ENCODE data around the gene SPEN. TPM values are rescaled to one million over a fixed set of nuclear protein-coding genes. Genes with fewer than 3 reads are reported as not detected.

The SPEN gene
- total and polyA plus RNA-seq, 4 donors: 10.7 to 82.3 (median 36.8) TPM

DNA sequence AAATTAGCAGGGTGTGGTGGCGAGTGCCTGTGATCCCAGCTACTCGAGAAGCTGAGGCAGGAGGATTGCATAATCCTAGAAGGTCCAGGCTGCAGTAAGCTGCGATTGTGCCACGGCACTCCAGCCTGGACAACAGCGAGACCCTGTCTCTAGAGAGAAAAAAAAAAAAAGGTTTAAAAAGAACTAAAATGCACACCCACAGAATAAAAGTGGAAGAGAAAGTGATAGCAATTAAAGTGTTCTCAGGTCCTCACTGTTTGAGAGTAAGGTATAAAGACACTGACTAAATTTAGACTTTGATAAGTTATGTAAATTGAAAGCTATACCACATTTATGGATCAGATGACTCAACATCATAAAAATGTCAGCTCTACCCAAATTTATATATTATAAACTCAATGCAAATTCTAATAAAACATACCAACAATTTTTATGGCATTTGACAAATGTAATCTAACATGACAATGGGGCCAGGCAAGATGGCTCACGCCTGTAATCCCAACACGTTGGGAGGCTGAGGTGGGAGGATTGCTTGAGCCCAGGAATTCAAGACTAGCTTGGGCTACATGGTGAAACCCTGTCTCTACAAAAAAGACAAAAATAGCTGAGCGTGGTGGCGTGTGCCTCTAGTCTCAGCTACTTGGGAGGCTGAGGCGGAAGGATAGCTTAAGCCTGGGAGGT lies 116.6 kb downstream of the SPEN start:
- Histone ChIP-seq H3K9me3 (ENCODE audit: control insufficient read depth in 4 of 4, insufficient read depth in 3 of 4, low read length in 3 of 4) (no peaks in the 10 kb centered on the region), H3K27ac (ENCODE audit: low read depth in 1 of 2, low read length in 1 of 2) (no peak overlapping the region), H3K4me1 (ENCODE audit: control insufficient read depth in 5 of 5, insufficient read depth in 5 of 5, low read length in 5 of 5) (peaks cover 0 to 11% (median 0%) of the 10 kb centered on the region in 5 donors), H3K4me3 (no peak overlapping the region), H3K9ac (ENCODE audit: insufficient read depth in 1 of 2, low read length in 2 of 2) (no peak overlapping the region), H3K27me3 (ENCODE audit: control insufficient read depth in 3 of 3, insufficient read depth in 3 of 3, low read length in 2 of 3) (no peaks in the 10 kb centered on the region), H3K36me3 (ENCODE audit: control insufficient read depth in 4 of 4, insufficient read depth in 4 of 4, low read length in 4 of 4) (peaks cover 0 to 11% (median 8%) of the 10 kb centered on the region in 4 donors)
- WGBS, 2 donors: 63 to 68% methylated on average over 10 of the region's 10 CpGs
- TF ChIP-seq, protein P1, sequence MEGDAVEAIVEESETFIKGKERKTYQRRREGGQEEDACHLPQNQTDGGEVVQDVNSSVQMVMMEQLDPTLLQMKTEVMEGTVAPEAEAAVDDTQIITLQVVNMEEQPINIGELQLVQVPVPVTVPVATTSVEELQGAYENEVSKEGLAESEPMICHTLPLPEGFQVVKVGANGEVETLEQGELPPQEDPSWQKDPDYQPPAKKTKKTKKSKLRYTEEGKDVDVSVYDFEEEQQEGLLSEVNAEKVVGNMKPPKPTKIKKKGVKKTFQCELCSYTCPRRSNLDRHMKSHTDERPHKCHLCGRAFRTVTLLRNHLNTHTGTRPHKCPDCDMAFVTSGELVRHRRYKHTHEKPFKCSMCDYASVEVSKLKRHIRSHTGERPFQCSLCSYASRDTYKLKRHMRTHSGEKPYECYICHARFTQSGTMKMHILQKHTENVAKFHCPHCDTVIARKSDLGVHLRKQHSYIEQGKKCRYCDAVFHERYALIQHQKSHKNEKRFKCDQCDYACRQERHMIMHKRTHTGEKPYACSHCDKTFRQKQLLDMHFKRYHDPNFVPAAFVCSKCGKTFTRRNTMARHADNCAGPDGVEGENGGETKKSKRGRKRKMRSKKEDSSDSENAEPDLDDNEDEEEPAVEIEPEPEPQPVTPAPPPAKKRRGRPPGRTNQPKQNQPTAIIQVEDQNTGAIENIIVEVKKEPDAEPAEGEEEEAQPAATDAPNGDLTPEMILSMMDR (IDR thresholded peaks at IDR 0.05; ENCODE audit: control extremely low read depth, extremely low read depth): no peak
- DNase-seq: no peak
- ATAC-seq (ENCODE audit: insufficient read depth, low FRiP score): no peak

DNA sequence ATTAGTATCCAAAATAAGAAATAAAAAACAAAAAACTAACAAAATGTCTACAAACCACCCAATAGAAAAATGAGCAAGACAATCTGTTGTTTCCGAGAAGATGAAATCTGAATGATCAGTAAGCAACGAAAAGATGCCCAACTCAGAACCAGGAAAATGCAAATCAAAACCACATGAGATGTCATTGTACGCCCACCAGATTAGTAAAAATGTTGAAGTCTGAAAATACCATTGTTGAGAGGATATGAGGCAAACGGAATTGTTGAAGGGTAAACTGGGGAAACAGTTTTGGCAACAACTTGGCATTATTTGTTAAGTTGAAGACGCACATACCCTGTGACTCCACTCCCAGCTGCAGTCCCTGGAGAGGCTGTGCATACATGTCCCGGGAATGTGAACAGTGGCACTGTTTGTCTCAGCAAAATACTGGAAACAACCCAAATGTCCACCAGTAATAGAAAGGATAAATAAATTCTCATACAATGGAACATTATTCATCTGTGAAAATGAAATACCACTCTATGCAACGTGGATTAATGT lies 117.8 kb downstream of the SPEN start:
- H3K4me3 ChIP-seq: no peak overlapping the region
- TF ChIP-seq, protein P1 (IDR thresholded peaks at IDR 0.05; ENCODE audit: control extremely low read depth, extremely low read depth): no peak
- ATAC-seq (ENCODE audit: insufficient read depth, low FRiP score) (no peak), DNase-seq (no peak)
- H3K27ac ChIP-seq (ENCODE audit: low read depth in 1 of 2, low read length in 1 of 2): no peak overlapping the region
- no peaks in the 10 kb centered on the region for H3K9me3 ChIP-seq (ENCODE audit: control insufficient read depth in 4 of 4, insufficient read depth in 3 of 4, low read length in 3 of 4)
- peaks cover 0 to 11% (median 0%) of the 10 kb centered on the region in 5 donors for H3K4me1 ChIP-seq (ENCODE audit: control insufficient read depth in 5 of 5, insufficient read depth in 5 of 5, low read length in 5 of 5)
- H3K36me3 ChIP-seq (ENCODE audit: control insufficient read depth in 4 of 4, insufficient read depth in 4 of 4, low read length in 4 of 4): peaks cover 0 to 19% (median 11%) of the 10 kb centered on the region in 4 donors
- H3K27me3 ChIP-seq (ENCODE audit: control insufficient read depth in 3 of 3, insufficient read depth in 3 of 3, low read length in 2 of 3): no peaks in the 10 kb centered on the region
- no peak overlapping the region for H3K9ac ChIP-seq (ENCODE audit: insufficient read depth in 1 of 2, low read length in 2 of 2)
- WGBS, 2 donors: 40 to 43% methylated on average over 7 of the region's 7 CpGs

GRCh38 chr1:15966081-15966955 lies 118.8 kb downstream of the SPEN start:
- 39 to 41% methylated on average over 18 of the region's 18 CpGs for WGBS, 2 donors
- DNase-seq (peak in 1 of 3 donors; percentile 18), ATAC-seq (ENCODE audit: insufficient read depth, low FRiP score) (peak; percentile 67)
- Histone ChIP-seq H3K9ac (ENCODE audit: insufficient read depth in 1 of 2, low read length in 2 of 2) (no peak overlapping the region), H3K4me3 (no peak overlapping the region), H3K4me1 (ENCODE audit: control insufficient read depth in 5 of 5, insufficient read depth in 5 of 5, low read length in 5 of 5) (peaks cover 0 to 11% (median 0%) of the 10 kb centered on the region in 5 donors), H3K27ac (ENCODE audit: low read depth in 1 of 2, low read length in 1 of 2) (peak overlapping the region; percentile 12 to 81), H3K36me3 (ENCODE audit: control insufficient read depth in 4 of 4, insufficient read depth in 4 of 4, low read length in 4 of 4) (peaks cover 0 to 19% (median 11%) of the 10 kb centered on the region in 4 donors), H3K27me3 (ENCODE audit: control insufficient read depth in 3 of 3, insufficient read depth in 3 of 3, low read length in 2 of 3) (no peaks in the 10 kb centered on the region), H3K9me3 (ENCODE audit: control insufficient read depth in 4 of 4, insufficient read depth in 3 of 4, low read length in 3 of 4) (no peaks in the 10 kb centered on the region)
- TF ChIP-seq, protein P1 (IDR thresholded peaks at IDR 0.05; ENCODE audit: control extremely low read depth, extremely low read depth): no peak

Data from lung (tissue), 12 donors.